GM21576 (cell line): ENCODE data around the gene PRKACA.
A peak's percentile ranks its signal among the peaks of the same experiment; 100 is the strongest.

Experiments used
- ATAC-seq: cut with Tn5 transposase; IDR thresholded peaks from one replicate; pipeline ENCODE4 v1.9.1; 2021; ENCODE audit warnings: mild to moderate bottlenecking, moderate library complexity; ENCODE audit not compliant: unreplicated experiment

Gene PRKACA

GRCh38 chr19:14096272-14096992, 21.1 kb downstream of the PRKACA start:
- ATAC-seq, result no peak

- no peak for ATAC-seq
Measured at GRCh38 chr19:14094854-14095253, 22.7 kb downstream of the PRKACA start.

DNA sequence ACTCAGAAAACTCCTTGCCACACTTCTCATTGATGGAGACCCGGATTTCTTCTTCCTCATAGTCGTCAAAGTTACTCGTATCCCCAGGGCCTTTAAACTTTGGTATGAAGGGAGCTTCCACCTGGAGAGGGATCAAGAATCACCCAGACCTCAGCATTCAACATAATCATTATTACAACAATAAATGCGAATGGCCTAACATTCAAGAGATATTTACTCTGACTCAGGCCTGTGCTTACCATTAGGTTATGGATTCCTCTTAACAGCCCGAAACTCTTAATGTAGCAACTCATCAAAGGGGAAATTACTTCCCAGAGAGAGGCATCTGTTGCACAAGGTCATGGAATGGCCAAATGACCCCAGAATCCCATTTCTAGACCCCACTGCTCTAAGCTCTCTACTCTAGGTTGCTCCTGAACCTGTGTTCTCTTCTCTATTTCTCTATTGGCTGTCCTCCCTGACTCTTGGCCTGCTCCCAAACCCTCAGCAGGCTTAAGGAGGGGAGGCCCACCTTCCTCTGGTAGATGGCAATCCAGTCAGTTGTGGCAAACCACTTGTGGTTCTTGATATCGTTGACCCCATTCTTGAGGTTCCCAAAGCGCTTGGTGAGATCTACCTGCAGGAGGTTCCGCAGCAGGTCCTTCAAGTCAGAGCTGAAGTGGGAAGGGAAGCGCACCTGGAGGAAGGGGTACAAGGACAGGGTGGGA, 24.3 kb downstream of the PRKACA start:
- no peak for ATAC-seq

- ATAC-seq, result peak; percentile 6
Measured at GRCh38 chr19:14091813-14092462, 25.6 kb downstream of the PRKACA start.

GRCh38 chr19:14091081-14091812, 26.3 kb downstream of the PRKACA start:
- peak; percentile 66 for ATAC-seq

DNA sequence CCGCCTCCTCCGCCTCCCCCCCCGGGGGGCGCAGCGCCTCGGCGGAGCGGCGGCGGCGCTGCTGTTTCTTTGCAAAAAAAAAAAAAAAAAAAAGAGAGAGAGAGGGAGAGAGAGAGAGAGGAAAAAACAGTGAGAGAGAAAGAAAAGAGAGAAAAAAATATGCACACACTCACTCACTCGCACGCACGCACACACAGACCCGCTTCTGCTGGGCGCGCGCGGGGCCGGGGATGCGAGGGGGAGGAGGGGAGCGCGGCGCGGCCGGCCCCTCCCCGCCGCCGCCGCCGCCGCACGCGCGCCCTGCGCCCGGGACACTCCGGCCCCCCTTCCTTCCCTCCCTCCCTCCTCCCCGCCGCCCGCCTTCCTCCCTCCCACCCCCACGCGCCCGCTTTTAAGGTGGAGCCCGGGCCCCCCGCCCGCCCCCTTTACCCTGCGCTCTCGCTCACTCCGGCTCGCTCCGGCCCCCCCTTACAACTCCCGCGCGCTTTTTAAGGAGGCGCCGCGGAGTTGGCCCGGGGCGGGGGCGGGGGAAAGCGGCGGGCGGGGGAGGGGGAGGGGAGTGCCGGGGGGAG, 27.0 kb downstream of the PRKACA start, which contains the start of gene SAMD1:
SAMD1 (minus strand) TSS at position 243 of the 572 bp plus-strand sequence.
- peak; percentile 21 for ATAC-seq

DNA sequence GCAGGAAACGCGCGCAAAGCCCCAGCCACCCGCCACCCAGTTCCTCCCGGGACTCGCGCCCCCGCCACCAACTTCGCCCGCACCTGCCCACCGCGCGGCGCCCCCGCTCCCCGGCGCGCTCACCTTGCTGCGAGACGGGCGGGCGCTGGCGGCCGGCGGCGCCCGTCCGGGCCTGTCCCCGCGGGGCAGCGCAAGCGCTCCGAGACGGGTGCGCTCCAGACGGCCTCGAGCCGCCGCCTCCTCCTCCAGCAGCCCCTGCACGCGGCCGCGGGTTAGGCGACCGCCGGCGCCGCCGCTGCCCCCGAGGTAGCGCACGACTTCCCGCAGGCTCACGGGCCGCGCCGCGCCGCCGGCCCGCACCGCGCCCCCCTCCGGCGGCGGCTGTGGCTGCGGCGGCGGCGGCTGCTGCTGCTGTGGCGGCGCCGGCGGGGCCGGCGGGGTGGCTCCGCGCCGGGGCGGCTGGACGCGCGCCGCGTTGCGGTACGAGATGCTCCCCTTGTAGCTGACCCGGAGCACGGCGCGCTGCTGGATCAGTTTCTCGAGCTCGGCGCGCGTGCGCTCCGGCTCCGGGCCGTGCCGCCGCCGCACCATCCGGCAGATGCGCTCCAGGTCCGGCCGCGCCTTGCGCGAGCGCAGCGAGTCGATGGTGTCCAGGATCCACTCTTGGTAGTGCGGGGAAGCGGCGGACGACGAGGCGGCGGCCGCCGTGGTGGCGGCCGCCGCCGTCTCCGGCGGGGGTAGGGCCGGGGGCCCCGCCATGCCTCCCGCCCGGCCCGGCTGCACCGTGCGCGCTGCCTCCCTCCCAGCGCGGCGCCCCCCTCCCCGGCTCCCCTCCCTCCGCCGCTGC, 27.7 kb downstream of the PRKACA start:
- no peak for ATAC-seq

GRCh38 chr19:14089412-14089661, 28.2 kb downstream of the PRKACA start:
- ATAC-seq, result no peak

GRCh38 chr19:14088634-14089411, 28.7 kb downstream of the PRKACA start:
- no peak for ATAC-seq

- ATAC-seq, result no peak
Measured at GRCh38 chr19:14086098-14086497, 31.5 kb downstream of the PRKACA start.

GRCh38 chr19:14085309-14085995, 32.1 kb downstream of the PRKACA start, which contains the start of gene C19orf67:
TSS of gene C19orf67 (minus strand) at chr19:14085783. CDS start at chr19:14085627, 156 bp downstream.
- ATAC-seq, result no peak

DNA sequence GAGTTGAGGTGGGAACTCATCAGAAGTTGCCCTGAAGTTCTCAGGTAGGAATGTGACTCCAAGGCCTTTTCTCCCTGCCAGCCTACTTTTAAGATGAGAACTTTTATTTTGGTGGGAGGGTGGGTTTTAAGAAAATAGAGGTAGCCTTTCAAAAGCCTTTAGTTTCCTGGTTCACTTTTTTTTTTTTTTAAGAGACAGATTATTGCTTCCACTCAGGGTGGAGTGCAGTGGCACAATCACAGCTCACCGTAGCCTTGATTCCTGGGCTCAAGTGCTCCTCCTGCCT, 34.9 kb downstream of the PRKACA start:
- ATAC-seq, result no peak

DNA sequence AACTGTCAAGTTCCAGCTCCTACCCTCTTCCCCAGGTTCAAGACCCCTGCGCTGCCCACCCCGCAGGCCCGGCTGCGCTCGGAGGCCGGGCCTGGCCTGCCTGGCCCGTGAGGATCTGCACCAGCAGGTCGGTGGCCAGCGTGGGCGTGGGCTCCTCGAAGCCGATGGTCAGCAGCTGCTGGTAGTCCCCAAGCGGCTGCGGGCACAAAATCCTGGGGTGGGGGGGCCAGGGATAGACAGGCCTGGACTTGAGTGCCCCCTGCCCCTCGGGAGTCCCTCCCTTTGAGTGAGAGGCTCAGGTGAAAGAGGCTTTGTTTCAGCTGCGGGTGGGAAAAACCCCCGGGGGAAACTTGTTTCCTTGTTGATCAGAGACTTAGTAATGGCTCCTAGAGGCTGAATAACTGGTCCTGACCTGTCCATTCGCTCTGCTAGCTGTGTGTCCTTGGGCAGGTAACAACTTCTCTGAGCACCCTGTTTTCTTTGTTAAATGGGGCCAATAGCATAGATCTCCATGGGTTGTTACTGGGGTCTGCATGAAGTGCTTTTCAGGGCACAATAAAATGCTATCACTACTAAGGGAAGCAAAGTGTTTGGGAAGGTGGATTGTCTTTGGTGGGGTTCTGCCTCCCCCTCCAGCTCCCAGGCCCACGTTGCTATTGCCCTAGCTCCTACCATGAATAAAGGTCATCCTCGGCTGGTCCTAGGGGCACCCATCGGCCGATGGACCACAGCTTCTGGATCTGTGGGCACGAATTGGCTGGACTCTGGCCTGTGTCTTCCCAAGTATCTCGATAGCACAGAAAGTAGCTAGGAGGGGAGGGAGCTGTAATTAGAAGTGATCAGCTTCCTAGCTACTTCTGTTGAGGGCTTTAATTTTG, 35.5 kb downstream of the PRKACA start:
- ATAC-seq, result peak; percentile 16

- peak; percentile 76 for ATAC-seq
Measured at GRCh38 chr19:14080887-14081796, 36.4 kb downstream of the PRKACA start.

DNA sequence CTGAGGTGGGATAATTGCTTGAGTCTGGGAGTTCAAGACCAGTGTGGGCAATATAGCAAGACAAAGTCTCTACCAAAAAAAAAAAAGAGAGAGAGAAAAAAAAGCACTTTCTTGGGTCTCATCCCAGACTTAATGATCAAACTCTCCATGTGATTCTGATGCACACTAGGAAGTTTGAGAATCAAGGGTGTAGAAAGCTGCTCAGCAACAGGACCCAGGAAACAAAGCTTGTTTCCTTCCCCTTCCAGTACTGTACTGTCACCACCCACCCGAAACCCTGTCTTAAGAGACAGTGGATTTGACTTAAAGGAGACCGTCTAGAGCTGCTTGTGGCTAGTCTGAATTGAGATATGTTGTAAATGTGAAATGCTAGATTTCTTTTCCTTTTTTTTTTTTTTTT, 39.2 kb downstream of the PRKACA start:
- no peak for ATAC-seq

GRCh38 chr19:14073925-14074838, 43.4 kb downstream of the PRKACA start:
- peak; percentile 4 for ATAC-seq
